ENCODE results near the gene CLEC16A. TPM values are rescaled to one million over a fixed set of nuclear protein-coding genes. Genes with fewer than 3 reads are reported as not detected.

CLEC16A gene
- total RNA-seq, 1 donor, result 35.5 TPM

DNA sequence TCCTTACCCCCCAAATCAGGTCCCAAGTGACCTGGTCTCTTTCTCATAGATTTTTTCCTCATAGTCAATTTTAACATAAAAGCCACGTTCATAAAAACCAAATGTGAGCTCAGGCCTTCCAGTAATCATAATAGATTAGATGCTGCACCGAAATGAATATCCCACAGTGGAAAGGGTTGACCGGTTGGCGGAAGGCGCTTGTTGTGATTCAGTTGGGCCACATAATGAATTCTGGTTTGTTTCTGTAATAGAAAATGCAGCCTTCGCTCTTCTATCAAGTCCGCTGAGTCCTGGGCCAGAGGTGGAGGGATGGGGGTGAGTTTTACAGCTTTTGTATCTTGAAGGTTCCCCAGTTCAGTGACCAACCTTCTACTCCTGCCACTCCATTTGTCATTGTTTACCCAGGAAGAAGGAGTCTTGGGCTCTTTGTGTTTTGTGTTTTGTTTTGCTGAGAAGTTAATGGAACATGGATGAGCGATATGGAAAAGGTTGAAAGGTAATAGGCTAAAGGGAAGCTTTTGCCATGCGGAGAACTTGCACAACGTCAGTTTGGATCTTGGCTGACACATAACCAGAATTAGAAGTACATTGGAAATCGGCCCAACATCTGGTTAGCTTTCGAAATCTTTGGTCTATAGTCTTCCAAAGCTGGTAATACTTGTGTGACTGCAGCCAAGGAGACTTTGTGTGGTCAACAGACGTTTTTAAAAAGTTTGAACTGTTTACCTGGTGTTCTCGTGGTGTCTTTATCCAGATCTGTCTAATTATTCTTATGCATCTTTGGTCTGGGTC lies 89.5 kb downstream of the CLEC16A start:
- DNase-seq (ENCODE audit: low read depth in 2 of 3, low spot score in 2 of 3), result no peak

DNA sequence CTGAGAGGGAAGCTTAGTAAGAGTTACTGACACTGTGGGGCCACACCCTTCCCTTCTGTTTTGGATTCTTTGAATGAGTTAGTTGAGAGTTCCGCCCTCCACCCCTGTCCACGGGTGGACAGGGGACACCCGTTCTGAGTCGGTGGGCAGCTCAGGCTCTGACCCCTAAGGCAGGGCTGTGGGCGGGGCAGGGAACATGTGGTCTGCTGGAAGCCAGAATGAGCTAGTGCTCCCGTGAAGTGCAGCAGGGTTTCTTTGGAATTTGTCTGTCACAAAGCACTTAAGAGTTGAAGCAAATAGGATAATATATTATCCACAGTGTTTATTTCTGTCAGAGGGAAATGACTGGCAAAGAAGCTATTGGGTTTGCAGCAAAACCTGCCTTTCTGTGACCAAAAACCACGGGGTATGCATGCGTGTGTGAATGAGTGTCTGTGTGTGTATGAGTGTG lies 90.1 kb downstream of the CLEC16A start:
- no peak for DNase-seq (ENCODE audit: low read depth in 2 of 3, low spot score in 2 of 3)

DNA sequence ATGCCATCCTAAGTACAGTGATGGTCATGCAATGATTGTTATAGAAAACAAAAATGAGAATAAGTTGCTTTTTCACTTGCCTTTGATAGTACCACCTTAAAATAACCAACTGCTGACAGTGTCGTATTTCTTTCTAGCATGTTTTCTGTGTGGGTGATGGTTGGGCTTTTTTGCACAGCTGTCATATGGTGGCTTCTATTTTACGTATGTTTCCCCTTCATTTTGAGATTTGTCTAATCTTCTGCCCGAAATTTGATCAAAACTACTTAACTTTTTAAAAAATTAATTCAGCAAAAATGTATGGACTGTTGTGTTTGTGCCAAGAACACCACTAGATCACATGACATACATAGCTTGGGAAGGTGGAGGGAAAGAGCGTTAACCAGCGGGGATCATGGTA lies 90.7 kb downstream of the CLEC16A start:
- no peak for DNase-seq (ENCODE audit: low read depth in 2 of 3, low spot score in 2 of 3)

DNA sequence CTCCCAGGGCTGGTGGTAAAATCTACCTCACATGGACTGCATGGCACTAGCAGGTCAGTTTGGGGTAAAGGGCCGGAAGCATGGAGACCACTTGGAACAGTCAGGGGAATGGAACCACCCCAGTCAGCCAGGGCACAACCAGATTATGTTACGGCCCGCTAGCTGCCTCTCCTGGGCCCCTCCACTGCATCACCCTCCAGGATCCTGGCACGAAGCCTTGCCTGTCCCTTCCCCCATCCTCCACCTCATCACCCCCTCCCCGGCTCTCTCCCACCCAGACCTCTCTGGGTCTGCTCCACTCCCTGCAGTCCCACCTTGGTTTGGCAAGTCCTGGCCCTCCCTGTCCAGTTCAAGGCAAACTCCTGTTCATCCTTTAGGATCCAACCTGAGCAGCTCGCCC lies 91.7 kb downstream of the CLEC16A start:
- DNase-seq (ENCODE audit: low read depth in 2 of 3, low spot score in 2 of 3), result no peak

DNA sequence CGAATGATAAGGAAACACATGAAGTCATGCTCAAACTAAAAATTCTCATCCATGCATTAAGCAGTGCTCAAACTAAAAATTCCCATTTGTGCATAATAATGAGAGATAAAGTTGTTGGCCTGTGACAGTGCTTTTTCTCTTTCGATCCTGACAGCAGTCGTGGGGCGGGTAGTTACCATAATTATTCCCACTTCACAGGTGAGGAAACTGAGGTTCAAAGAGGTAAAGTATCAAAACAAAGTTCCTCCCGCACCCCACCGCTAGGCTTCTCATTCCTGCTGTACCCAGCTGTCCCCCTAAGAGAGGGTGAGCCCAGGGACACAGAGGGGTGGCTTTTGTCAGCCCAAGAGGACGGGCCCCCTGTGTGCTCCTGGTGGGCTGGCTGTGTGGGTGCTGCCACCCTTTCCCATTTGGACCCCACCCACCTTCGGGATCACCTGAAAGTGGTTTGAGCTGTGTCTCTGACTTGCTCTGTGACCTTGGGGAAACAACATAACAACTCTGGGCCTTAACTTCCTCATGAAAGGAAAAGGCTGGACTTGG lies 92.6 kb downstream of the CLEC16A start:
- no peak for DNase-seq (ENCODE audit: low read depth in 2 of 3, low spot score in 2 of 3)

DNA sequence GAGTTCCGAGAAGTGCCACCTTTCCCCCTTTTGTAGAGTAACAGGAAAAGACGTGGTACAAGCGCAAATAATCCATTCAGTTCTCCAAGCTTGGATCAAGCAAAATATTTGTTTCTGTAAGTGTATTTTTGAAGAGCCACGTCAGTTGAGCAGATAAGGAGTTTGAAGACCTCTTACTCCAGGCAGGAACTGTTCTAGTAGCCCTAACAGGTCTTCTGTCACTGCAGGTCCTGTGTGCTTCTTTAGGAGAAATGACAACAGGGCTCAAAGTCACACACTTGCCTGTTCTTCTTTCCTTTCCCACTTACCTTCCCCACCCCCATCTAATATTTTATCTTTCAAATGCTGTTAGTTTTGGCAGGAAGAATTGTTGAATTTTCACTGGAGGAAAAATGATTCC lies 93.9 kb downstream of the CLEC16A start:
- DNase-seq (ENCODE audit: low read depth in 2 of 3, low spot score in 2 of 3), result no peak

DNA sequence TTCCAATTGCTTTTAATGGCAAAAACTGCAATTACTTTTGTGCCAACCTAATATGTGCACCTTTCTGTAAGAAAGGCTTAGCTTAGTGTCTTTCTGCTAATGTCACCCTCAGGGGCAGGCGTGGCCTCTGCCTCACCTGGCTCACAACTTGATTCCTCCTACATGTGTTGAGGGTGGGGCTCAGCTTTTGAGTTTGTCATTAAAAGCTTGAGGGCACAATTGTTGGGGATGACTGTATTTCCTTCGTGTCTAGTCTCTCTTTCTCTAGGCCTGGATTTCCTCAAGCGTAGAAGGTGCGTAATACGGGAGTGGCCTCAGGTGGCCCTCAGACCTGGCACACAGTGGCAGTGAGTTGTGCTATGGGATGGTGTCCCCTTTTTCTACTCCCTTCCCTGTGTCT lies 94.4 kb downstream of the CLEC16A start:
- no peak for DNase-seq (ENCODE audit: low read depth in 2 of 3, low spot score in 2 of 3)

DNA sequence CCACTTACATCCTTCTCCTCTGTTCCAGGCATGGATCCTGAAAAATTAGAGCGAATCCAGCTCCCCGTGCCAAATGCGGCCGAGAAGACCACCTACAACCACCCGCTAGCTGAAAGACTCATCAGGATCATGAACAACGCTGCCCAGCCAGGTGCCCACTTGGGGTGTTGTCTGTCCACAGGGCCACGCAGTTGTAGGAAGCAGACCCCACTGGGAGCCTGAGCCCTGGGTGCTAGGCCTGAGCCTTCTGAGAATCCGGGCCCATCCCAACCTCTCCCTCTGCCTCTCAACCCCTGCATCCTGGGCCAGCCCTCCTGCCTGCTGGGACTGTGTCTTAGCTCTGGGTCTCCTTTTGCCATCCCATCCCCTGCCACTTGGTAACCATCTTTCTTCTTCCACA lies 95.4 kb downstream of the CLEC16A start:
- no peak for DNase-seq (ENCODE audit: low read depth in 2 of 3, low spot score in 2 of 3)

DNA sequence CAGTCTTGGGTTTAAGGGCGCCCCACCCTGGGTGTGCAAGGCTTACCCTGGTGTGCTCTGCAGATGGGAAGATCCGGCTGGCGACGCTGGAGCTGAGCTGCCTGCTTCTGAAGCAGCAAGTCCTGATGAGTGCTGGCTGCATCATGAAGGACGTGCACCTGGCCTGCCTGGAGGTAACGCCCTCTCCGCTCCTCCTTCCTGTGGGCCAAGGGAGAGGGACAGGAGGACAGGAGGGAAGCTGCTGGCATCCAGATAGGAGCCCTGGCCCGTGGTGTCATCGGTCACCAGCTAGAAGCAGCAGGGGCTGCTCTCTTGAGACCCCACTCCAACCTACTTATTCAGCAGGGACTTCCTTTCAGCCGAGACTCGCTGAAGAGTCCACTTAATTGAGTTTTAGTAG lies 97.8 kb downstream of the CLEC16A start:
- no peak for DNase-seq (ENCODE audit: low read depth in 2 of 3, low spot score in 2 of 3)

DNA sequence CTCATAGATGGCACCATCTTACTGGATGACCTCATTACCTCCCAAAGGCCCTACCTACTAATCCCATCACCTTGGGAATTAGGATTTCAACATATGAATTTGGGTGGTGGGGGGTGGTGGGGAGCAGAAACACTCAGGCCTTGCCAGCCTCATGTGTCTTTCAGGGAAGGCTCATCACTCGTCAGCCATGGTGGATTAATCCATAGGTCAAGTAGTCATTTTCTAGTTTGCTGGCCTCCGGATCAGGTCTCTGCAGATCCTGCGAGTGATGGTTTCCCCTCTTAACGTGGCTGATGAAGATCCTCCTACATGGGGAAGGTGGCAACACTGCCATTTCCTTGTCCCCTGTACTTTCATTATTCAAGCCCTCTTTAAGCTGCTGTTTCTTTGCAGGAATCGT lies 101.1 kb downstream of the CLEC16A start:
- no peak for DNase-seq (ENCODE audit: low read depth in 2 of 3, low spot score in 2 of 3)

DNA sequence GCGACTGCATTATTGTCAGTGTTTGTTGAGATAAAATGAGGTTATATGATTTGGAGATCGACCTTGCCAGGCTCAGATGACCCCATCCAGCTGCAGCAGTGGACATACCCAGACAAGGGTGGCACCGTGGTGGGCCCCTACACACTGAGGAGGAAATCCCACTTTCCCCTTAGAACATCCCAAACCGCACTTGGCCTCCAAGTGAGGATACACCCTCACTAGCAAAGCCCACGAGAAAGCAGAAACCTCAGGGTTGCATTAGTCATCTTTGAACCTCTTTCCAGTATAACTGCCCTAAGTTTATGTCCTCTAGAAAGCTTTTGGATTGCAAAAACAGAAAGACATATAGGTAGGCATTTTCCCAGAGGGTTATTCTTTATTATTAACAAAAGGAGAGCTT lies 101.5 kb downstream of the CLEC16A start:
- no peak for DNase-seq (ENCODE audit: low read depth in 2 of 3, low spot score in 2 of 3)

DNA sequence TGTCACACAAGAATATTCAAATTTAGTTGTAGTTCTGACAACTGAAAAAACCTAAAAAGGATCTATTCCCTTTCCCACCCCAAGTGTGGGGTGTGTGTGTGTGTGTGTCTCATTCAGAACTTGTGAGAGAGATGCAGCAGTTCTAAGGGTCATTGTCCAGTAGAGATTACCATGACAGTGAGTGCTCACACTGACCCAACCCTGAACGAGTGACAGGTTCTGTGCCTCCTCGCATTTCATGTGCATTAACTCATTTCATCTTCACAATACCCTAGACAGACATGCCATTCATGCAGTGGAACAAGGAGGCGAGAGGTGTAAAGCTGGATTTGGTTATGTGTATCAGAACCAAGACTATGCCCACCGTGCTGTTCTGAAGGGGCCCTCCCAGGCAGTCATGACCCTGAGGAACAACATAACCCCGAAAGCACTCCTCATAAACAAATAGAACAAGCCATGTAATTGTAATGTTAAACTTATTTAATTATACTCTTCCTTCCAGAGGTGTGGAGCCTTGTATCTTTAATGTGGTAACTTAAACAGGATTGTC lies 102.1 kb downstream of the CLEC16A start:
- no peak for DNase-seq (ENCODE audit: low read depth in 2 of 3, low spot score in 2 of 3)

DNA sequence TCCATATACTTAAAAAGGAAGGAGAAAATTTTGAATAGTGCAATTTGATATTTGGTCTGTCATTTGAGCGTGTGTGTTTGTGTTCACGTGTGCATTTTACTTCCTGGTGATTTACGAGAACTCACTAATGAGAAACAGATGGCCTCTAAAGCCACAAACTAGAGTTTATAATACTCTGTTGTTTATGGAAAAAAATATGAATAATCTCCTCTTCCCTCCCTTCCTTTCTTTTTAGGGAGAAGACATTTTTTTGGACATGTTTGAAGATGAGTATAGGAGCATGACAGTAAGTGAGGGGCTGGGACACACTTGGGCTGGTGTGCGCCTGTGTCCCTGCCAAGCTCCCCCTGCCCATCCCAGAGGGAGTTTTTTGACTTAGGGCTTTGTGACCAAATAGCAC lies 102.7 kb downstream of the CLEC16A start:
- DNase-seq (ENCODE audit: low read depth in 2 of 3, low spot score in 2 of 3), result no peak

DNA sequence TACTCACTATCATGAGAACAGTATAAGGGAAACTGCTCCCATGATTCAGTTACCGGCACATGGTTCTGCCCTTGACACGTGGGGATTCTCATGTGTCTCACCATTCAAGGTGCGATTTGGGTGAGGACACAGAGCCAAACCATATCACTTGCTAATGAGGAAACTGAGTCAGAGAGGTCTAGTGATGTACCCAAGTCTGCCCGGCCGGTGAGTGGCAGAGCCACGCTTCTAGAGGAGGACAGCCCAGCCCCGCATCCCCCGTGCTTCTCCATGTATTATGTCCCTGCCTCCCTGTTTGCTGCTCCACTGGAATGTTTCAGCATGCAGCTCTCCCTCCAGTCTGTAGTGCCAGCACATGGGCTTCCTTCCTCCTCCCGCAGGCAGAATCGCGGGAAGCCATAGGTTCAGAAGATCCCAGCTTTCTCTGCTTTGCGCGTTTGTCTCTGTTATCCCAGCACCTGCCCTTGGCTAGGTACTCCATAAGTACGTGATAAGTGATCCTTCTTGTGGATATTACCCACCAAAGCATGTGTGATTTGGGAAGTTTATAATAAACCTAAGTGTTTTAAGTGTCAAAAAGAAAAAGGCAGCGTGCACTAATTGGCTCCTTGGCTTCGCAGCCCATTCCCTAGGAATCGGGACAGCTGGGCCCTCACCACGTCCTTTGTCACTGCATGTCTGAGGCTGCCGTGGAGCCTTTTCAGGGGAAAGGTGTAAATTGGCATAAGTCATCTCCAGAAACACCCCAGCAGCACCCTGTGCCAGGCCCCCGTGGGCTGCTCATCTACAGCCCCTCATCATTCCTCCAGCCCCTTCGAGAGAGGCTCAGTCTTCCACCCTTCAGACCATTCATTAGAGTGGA lies 103.8 kb downstream of the CLEC16A start:
- DNase-seq (ENCODE audit: low read depth in 2 of 3, low spot score in 2 of 3), result no peak

DNA sequence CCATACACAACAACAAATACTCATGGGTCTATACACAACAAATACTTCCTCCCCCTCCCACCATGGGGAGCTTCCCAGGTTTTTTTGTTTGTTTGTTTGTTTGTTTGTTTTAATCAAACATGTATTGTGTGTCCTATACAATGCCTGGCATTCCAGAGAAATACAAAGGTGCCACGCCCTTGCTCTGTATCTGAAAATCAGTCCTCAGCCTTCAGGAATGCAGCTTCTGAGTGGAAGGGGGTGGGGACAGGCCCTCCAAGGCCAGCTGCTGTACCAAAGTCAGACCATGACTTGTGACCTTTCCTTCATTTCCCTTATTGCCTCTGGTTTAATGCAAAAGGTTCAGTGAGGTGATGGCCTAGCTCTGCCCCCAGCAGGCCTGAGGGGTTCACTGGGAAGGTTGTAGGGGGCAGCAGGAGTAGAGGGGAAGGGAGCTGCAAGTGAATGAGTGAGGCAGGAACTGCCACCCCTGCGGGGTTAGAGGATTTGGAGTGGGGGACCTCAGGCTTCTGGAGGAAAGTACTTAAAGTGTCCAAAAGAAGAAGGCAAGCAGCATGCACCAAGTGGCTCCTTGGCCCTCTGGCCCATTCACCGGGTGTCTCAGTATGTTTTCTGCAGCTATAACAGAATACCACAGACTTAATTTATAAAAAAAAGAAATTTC lies 105.2 kb downstream of the CLEC16A start:
- no peak for DNase-seq (ENCODE audit: low read depth in 2 of 3, low spot score in 2 of 3)

DNA sequence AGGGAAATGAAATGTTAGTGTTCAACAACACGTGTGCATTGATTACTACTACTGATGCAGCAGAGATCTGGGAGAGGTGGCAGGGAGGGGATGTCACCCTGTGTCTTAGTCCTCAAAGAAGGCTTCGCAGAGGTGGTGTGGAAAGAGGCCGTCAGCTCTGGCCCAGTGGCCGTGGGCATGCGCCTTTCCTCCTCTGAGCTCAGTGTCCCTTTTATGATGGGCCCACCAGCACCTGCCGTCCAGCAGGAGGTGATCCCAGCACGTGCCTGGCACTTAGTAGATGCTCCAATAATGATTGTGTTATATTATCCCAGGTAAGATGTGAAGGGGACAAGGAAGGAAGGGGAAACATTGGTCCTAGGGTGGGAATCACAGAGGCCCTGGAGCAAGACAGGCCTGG lies 106.2 kb downstream of the CLEC16A start:
- DNase-seq (ENCODE audit: low read depth in 2 of 3, low spot score in 2 of 3), result no peak

DNA sequence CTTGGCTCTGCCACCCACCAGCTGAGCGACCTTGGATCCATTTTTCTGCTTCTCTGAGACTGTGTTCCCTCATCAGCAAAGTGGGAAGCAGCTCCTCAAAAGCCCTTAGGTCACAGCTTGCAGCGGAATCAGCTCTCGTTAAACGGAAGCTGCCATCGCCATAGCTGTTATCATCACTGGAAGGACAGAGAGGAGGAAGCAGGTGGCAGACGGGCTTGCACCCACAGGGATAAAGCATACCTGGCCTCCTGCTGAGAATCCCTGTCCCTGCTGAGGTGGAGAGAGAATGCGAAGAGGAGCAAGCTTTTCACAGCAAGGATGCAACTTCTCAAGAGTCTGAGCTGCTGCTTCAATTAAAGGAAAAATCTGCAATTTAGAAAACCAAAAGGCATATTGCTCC lies 106.6 kb downstream of the CLEC16A start:
- DNase-seq (ENCODE audit: low read depth in 2 of 3, low spot score in 2 of 3), result peak in 2 of 3 donors; percentile 42 to 62

DNA sequence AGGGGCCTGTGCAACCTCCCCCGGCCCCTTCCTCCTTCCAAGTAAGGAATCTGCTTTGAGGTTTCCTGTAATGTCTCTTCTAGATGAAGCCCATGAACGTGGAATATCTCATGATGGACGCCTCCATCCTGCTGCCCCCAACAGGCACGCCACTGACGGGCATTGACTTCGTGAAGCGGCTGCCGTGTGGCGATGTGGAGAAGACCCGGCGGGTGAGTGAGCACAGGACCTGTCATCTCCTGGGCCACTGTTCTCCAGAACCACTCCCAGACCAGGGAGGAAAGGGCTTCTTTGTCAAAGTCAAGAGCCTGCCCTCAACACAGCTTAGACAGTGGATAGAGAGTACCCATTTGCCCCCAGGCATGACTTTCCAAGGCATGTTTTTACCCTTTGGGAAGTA lies 107.1 kb downstream of the CLEC16A start:
- no peak for DNase-seq (ENCODE audit: low read depth in 2 of 3, low spot score in 2 of 3)

DNA sequence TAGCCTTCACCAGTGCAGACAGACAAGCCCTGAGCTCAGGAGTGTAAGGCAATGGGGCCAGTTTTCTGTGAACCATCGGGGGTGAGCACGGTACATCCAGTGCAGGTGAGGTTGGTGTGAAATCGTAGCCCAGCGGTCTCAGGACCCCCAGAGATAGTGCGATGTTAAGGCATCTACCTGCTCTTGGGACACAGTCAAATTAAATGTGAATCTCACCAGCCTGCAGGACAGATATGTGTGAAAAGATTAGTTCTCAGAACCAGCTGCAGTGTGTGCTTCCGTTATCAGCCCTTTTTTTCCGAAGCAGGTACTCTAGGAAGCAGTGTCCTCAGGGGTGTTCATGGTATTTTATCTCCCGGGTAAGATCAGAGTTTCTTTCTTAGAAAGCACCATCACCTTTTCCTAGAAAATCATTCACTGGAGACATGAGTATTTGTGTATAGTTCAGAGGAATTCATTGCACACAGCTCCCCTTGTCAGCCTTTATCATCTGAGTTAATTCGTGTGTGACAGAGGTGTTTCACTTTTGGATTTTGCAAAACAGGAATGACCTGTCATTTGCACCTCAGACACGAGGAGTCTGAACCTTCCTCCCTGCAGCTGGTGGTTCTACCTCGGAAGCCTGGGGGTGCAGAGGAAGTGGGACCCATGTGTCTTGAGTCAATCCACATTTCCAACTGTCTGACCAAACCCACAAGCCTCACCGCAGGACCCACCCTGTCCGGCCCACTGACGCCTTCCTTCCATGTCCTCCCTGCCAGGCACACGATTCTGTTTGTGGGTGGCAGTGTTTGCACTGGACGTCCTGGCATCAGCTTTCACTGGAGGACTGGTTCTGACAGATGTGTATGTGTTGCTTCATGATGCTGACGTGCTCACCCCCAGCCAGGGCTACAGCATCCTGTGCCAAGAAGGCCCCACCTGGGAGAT lies 107.8 kb downstream of the CLEC16A start:
- peak in 2 of 3 donors; percentile 91 to 96 for DNase-seq (ENCODE audit: low read depth in 2 of 3, low spot score in 2 of 3)

Data from hematopoietic multipotent progenitor cell (in vitro differentiated cells).